Lung (tissue), 12 donors: ENCODE data around the gene MORF4L2. TPM values are rescaled to one million over a fixed set of nuclear protein-coding genes. Genes with fewer than 3 reads are reported as not detected.

ENCODE experiments used
- ATAC-seq: fragments of 200-7000 bp; cut with Tn5 transposase; one replicate; pipeline ENCODE4 v1.9.1; 2020; ENCODE audit warnings: moderate number of reproducible peaks; ENCODE audit not compliant: insufficient read depth, low FRiP score
- DNase-seq, 3 donors: peaks; one replicate each; pipeline ENCODE4 v3.0.0-alpha.2; 2013 to 2017
- H3K27ac ChIP-seq, 2 donors: one replicate each; pipeline ENCODE4 v1.5.1; 2013; ENCODE audit warnings: mild to moderate bottlenecking in 2 of 2, moderate library complexity in 2 of 2, control low read depth in 1 of 2, inconsistent platforms in 1 of 2, low read depth in 1 of 2, low read length in 1 of 2
- H3K27me3 ChIP-seq, 3 donors: one replicate each; pipeline ENCODE4 v1.5.1; 2013; ENCODE audit warnings: low read length in 2 of 3; ENCODE audit not compliant: control insufficient read depth in 3 of 3, insufficient read depth in 3 of 3
- H3K36me3 ChIP-seq, 4 donors: one replicate each; pipeline ENCODE4 v1.5.1; 2013; ENCODE audit warnings: low read length in 4 of 4, mild to moderate bottlenecking in 1 of 4, moderate library complexity in 1 of 4; ENCODE audit not compliant: control insufficient read depth in 4 of 4, insufficient read depth in 4 of 4
- H3K4me1 ChIP-seq, 5 donors: one replicate each; pipeline ENCODE4 v1.5.1; 2013; ENCODE audit warnings: low read length in 5 of 5, mild to moderate bottlenecking in 2 of 5, moderate library complexity in 1 of 5; ENCODE audit not compliant: control insufficient read depth in 5 of 5, insufficient read depth in 5 of 5
- H3K4me3 ChIP-seq: one replicate; pipeline ENCODE4 v1.5.1; 2013; ENCODE audit warnings: mild to moderate bottlenecking, control low read depth, moderate library complexity
- H3K9ac ChIP-seq, 2 donors: one replicate each; pipeline ENCODE4 v1.5.1; 2013; ENCODE audit warnings: low read length in 2 of 2, control low read depth in 1 of 2; ENCODE audit not compliant: insufficient read depth in 1 of 2
- H3K9me3 ChIP-seq, 4 donors: one replicate each; pipeline ENCODE4 v1.5.1; 2013; ENCODE audit warnings: low read length in 3 of 4, mild to moderate bottlenecking in 1 of 4, moderate library complexity in 1 of 4; ENCODE audit not compliant: control insufficient read depth in 4 of 4, insufficient read depth in 3 of 4
- WGBS, 2 donors: extraction: QIAGEN DNeasy Blood & Tissue Kit; methylation state at CpG; one replicate each; pipeline ENCODE4 v1.1.7; 2013; 5-methylcytosine and 5-hydroxymethylcytosine counted together
- polyA plus RNA-seq, 2 donors: library from polyadenylated mRNA; stranded (reverse); fragments of 200-250 nt; gene quantifications; one replicate each; pipeline ENCODE4 v1.2.1, GENCODE V29; 2013
- total RNA-seq, 2 donors: library from RNA; depleted of rRNA in 1 of 2; stranded (reverse); fragments of >200 nt in 1 of 2; gene quantifications; one replicate each; pipeline ENCODE4 v1.2.1, GENCODE V29; 2014 to 2021
- TF ChIP-seq, protein P1 (sequence below): IDR thresholded peaks from 2 replicates; pipeline ENCODE4 v1.5.1; 2012; ENCODE audit warnings: mild to moderate bottlenecking; ENCODE audit errors: control extremely low read depth, extremely low read depth
- donor health status: control.
- donor health status: control.
- donor health status: Bipolar disorder and iron deficiency.
- donor health status: healthy.
- donor health status: DM: yes; HTN: yes; CAD: no.

The MORF4L2 gene
- total and polyA plus RNA-seq, 4 donors = 180 to 321 (median 250) TPM

DNA sequence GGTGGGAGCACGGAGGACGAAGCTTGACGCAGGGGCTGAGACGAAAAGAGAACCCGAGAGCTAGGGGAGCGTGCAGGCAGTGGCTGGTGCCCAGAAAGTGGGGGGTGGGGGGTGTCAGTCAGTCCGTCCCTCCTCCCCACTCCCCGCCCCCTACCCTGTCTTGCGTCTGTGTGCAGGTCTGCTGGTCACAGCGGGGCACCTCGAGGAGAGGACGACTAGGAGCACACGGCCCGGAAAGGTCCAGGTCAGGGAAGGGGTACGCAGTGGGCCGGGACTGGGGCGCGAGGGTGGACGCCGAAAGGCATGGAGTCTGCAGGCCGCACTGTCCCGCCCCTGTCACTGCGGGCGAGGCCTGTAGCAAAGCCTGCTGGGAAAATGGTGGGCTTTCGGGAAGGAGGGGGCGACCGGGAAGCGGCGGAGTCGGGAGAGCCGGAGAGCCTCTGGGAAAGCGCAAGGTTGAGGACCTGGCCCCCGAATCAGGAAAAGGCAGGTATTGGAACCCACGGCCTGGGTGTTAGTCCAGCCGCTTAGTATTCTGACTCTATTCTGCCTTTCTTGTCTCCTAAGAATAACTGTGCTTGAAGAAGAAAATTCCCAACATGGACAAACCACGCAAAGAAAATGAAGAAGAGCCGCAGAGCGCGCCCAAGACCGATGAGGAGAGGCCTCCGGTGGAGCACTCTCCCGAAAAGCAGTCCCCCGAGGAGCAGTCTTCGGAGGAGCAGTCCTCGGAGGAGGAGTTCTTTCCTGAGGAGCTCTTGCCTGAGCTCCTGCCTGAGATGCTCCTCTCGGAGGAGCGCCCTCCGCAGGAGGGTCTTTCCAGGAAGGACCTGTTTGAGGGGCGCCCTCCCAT, 57.0 kb downstream of the MORF4L2 start:
- H3K4me1 ChIP-seq = peaks cover 0 to 4% (median 2%) of the 10 kb centered on the region in 5 donors
- WGBS, 2 donors = 0 to 20% methylated on average over 28 to 49 of the region's 49 CpGs
- H3K9ac ChIP-seq = peak overlapping the region; percentile 58 to 87
- peak overlapping the region; percentile 58 for H3K4me3 ChIP-seq
- H3K27ac ChIP-seq = peak overlapping the region; percentile 89 to 90
- peak; percentile 82 to 88 (median 84) for DNase-seq
- ATAC-seq = peak; percentile 77
- TF ChIP-seq, protein P1, sequence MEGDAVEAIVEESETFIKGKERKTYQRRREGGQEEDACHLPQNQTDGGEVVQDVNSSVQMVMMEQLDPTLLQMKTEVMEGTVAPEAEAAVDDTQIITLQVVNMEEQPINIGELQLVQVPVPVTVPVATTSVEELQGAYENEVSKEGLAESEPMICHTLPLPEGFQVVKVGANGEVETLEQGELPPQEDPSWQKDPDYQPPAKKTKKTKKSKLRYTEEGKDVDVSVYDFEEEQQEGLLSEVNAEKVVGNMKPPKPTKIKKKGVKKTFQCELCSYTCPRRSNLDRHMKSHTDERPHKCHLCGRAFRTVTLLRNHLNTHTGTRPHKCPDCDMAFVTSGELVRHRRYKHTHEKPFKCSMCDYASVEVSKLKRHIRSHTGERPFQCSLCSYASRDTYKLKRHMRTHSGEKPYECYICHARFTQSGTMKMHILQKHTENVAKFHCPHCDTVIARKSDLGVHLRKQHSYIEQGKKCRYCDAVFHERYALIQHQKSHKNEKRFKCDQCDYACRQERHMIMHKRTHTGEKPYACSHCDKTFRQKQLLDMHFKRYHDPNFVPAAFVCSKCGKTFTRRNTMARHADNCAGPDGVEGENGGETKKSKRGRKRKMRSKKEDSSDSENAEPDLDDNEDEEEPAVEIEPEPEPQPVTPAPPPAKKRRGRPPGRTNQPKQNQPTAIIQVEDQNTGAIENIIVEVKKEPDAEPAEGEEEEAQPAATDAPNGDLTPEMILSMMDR = no peak
- no peaks in the 10 kb centered on the region for H3K36me3 ChIP-seq
- peaks cover 0 to 2% (median 0%) of the 10 kb centered on the region in 4 donors for H3K9me3 ChIP-seq
- peaks cover 4 to 10% (median 6%) of the 10 kb centered on the region in 3 donors for H3K27me3 ChIP-seq

GRCh38 chrX:103628386-103629317, 57.8 kb downstream of the MORF4L2 start, which contains the start of gene TCEAL1:
Gene TCEAL1, plus strand, starts transcription at chrX:103628975. Its CDS starts 942 bp downstream, at chrX:103629917.
- DNase-seq (peak; percentile 64 to 80 (median 72)), ATAC-seq (peak; percentile 25)
- H3K9me3 ChIP-seq = peaks cover 0 to 2% (median 0%) of the 10 kb centered on the region in 4 donors
- peak within 1 kb of the TSS; percentile 58 for H3K4me3 ChIP-seq
- H3K9ac ChIP-seq = peak within 1 kb of the TSS; percentile 58 to 95
- H3K4me1 ChIP-seq = peaks cover 0 to 4% (median 2%) of the 10 kb centered on the region in 5 donors
- TF ChIP-seq, protein P1 = no peak
- WGBS, 2 donors = 4 to 26% methylated on average over 16 to 32 of the region's 32 CpGs
- H3K27ac ChIP-seq = peak within 1 kb of the TSS; percentile 89 to 90
- H3K36me3 ChIP-seq = no peaks in the 10 kb centered on the region
- H3K27me3 ChIP-seq = peaks cover 4 to 15% (median 6%) of the 10 kb centered on the region in 3 donors

DNA sequence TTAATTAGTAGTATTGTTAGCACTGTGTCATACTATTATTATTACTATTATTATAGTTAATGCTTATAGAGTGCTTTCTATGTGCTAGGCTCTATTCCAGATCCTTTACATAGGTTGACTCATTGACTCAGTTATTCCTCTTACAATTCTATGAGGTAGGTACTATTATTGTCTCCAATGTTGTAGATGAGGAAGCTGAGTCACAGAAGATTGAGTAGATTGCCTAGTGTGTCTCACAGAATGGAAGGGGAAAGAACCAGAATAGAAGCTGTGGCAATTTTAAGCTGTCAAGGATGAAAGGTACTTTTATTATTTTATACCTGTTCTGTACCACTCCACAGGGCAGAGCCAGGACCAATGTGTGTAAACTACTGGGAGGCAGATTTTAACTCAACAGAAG, 59.6 kb downstream of the MORF4L2 start:
- Histone ChIP-seq H3K9ac (no peak overlapping the region), H3K4me1 (peaks cover 0 to 4% (median 2%) of the 10 kb centered on the region in 5 donors), H3K9me3 (peaks cover 0 to 2% (median 0%) of the 10 kb centered on the region in 4 donors), H3K4me3 (no peak overlapping the region), H3K27me3 (peaks cover 4 to 15% (median 8%) of the 10 kb centered on the region in 3 donors), H3K27ac (no peak overlapping the region), H3K36me3 (no peaks in the 10 kb centered on the region)
- TF ChIP-seq, protein P1 = no peak
- ATAC-seq (no peak), DNase-seq (no peak)

Other genes with a start within 250 kb of the MORF4L2 start
- gene RAB40A, start 167.2 kb downstream of the MORF4L2 start, total RNA-seq = 1 to 10 TPM in 1 of 2 donors, under 1 TPM in 1; 0.37 to 1.1 TPM
- under 1 TPM; 0.06 to 0.12 TPM for gene RAB40A, start 167.2 kb downstream of the MORF4L2 start, polyA plus RNA-seq
- 10 to 100 TPM; 35.6 to 89.0 TPM for gene TCEAL4, start 101.2 kb downstream of the MORF4L2 start, total RNA-seq
- 100 to 1,000 TPM in 1 of 2 donors, 10 to 100 TPM in 1; 83.5 to 214 TPM for gene TCEAL4, start 101.2 kb downstream of the MORF4L2 start, polyA plus RNA-seq
- 10 to 100 TPM in 1 of 2 donors, 1 to 10 TPM in 1; 5.9 to 28.0 TPM for gene TCEAL3, start 78.7 kb downstream of the MORF4L2 start, total RNA-seq
- gene TCEAL3, start 78.7 kb downstream of the MORF4L2 start, polyA plus RNA-seq = 10 to 100 TPM; 29.8 to 37.9 TPM
- gene TCEAL1, start 57.7 kb downstream of the MORF4L2 start, total RNA-seq = 10 to 100 TPM; 28.9 to 33.4 TPM
- 10 to 100 TPM; 23.8 to 27.6 TPM for gene TCEAL1, start 57.7 kb downstream of the MORF4L2 start, polyA plus RNA-seq
- under 1 TPM in 1 of 2 donors, not detected in 1; 0.65 TPM for gene TMEM31, start 24.2 kb upstream of the MORF4L2 start, total RNA-seq
- under 1 TPM in 1 of 2 donors, not detected in 1; 0.30 TPM for gene TMEM31, start 24.2 kb upstream of the MORF4L2 start, polyA plus RNA-seq
- 1 to 10 TPM in 1 of 2 donors, under 1 TPM in 1; 0.52 to 9.3 TPM for gene PLP1, start 90.1 kb upstream of the MORF4L2 start, total RNA-seq
- under 1 TPM; 0.06 to 0.15 TPM for gene PLP1, start 90.1 kb upstream of the MORF4L2 start, polyA plus RNA-seq
- 1 to 10 TPM in 1 of 2 donors, under 1 TPM in 1; 0.58 to 3.3 TPM for gene RAB9B, start 145.6 kb upstream of the MORF4L2 start, total RNA-seq
- gene RAB9B, start 145.6 kb upstream of the MORF4L2 start, polyA plus RNA-seq = under 1 TPM; 0.16 to 0.33 TPM